ENCODE results near the gene TYK2. TPM values are rescaled to one million over a fixed set of nuclear protein-coding genes. Genes with fewer than 3 reads are reported as not detected.
"Not testable (repeated sequence)": the region's sequence is repeated elsewhere in the genome, so short reads cannot be mapped to it uniquely, and the experiment has no call there.

TYK2 gene
- total RNA-seq, 4 donors from 2014 or later = 112 to 166 (median 125) TPM

GRCh38 chr19:10389863-10390262 lies 9.5 kb upstream of the TYK2 start:
- Histone ChIP-seq H3K36me3 (peaks cover 3 to 43% (median 17%) of the 10 kb centered on the region in 3 donors), H3K27ac (no peak overlapping the region), H3K4me3 (no peak overlapping the region), H3K9me3 (no peaks in the 10 kb centered on the region), H3K4me1 (peaks cover 0 to 8% (median 7%) of the 10 kb centered on the region in 4 donors), H3K27me3 (no peaks in the 10 kb centered on the region)
- DNase-seq (ENCODE audit: low spot score in 2 of 2) = no peak
- no peak for TF ChIP-seq POLR2A (IDR thresholded peaks at IDR 0.05)
- TF ChIP-seq EP300 (IDR thresholded peaks at IDR 0.05) = no peak
- TF ChIP-seq, protein P1, sequence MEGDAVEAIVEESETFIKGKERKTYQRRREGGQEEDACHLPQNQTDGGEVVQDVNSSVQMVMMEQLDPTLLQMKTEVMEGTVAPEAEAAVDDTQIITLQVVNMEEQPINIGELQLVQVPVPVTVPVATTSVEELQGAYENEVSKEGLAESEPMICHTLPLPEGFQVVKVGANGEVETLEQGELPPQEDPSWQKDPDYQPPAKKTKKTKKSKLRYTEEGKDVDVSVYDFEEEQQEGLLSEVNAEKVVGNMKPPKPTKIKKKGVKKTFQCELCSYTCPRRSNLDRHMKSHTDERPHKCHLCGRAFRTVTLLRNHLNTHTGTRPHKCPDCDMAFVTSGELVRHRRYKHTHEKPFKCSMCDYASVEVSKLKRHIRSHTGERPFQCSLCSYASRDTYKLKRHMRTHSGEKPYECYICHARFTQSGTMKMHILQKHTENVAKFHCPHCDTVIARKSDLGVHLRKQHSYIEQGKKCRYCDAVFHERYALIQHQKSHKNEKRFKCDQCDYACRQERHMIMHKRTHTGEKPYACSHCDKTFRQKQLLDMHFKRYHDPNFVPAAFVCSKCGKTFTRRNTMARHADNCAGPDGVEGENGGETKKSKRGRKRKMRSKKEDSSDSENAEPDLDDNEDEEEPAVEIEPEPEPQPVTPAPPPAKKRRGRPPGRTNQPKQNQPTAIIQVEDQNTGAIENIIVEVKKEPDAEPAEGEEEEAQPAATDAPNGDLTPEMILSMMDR (IDR thresholded peaks at IDR 0.05) = no peak
- WGBS, 2 donors = 52 to 56% methylated on average over 12 of the region's 12 CpGs

DNA sequence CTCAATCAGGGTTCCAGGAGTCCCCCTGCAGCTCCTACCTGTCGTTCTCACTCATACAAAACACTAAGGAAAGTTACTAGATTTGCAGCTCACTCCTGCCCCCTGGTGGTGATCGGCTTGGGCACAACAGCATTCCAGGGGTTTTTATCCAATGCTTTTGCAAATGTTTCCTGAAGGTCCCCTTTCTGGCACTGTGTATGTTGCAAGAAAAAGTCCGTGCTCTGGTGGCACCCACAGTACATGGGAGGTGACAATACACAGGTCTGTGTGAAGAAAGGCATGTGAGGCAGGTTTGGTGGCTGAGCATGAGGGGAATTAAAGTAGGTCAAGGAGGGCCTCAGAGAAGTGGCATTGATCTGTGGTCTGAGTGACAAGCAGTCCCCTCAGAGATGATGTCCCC lies 8.6 kb upstream of the TYK2 start:
- peak; percentile 93 to 99 for DNase-seq (ENCODE audit: low spot score in 2 of 2)
- TF ChIP-seq POLR2A (IDR thresholded peaks at IDR 0.05) (no peak), EP300 (IDR thresholded peaks at IDR 0.05) (peak; percentile 3 to 25)
- TF ChIP-seq, protein P1 (IDR thresholded peaks at IDR 0.05) = peak; percentile 82 to 94 (median 90)
- H3K36me3 ChIP-seq = peaks cover 1 to 34% (median 14%) of the 10 kb centered on the region in 3 donors
- peaks cover 0 to 8% (median 7%) of the 10 kb centered on the region in 4 donors for H3K4me1 ChIP-seq
- no peak overlapping the region for H3K27ac ChIP-seq
- H3K27me3 ChIP-seq = no peaks in the 10 kb centered on the region
- no peaks in the 10 kb centered on the region for H3K9me3 ChIP-seq
- H3K4me3 ChIP-seq = no peak overlapping the region
- WGBS, 2 donors = 0 to 2% methylated on average over 3 of the region's 3 CpGs

DNA sequence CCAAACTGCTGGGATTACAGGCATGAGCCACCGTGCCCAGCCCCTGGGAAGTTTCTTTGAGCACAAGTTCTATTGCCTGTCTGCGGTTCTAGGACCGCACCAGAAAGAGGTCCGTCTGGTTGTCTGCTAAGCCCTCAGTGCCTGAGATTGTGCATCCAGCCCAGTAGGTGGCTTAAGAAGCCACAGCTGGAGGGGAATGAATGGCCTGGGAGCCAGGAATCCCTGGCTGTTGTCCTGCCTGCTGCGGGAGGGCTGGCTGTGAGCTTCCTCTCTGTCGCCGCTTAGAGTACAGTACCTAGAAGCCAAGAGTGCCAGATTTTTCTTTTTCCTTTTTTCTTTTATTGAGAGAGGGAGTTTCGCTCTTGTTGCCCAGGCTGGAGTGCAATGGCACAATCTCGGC lies 4.2 kb upstream of the TYK2 start:
- Histone ChIP-seq H3K4me3 (no peak overlapping the region), H3K27ac (no peak overlapping the region), H3K27me3 (no peaks in the 10 kb centered on the region), H3K9me3 (no peaks in the 10 kb centered on the region), H3K36me3 (no peaks in the 10 kb centered on the region), H3K4me1 (peaks cover 0 to 18% (median 15%) of the 10 kb centered on the region in 4 donors)
- no peak for DNase-seq (ENCODE audit: low spot score in 2 of 2)
- WGBS, 2 donors = 78% methylated on average over 9 of the region's 9 CpGs
- TF ChIP-seq, protein P1 (IDR thresholded peaks at IDR 0.05) = no peak
- TF ChIP-seq POLR2A (IDR thresholded peaks at IDR 0.05) (no peak), EP300 (IDR thresholded peaks at IDR 0.05) (no peak)

DNA sequence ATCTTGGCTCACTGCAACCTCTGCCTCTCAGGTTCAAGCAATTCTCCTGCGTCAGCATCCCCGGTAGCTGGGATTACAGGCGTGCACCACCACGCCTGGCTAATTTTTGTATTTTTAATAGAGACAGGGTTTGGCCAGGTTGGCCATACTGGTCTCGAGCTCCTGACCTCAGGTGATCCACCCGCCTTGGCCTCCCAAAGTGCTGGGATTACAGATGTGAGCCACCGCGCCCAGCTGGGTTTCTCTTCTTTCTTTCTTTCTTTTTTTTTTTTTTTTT lies 2.8 kb upstream of the TYK2 start:
- not testable (repeated sequence) for H3K4me3 ChIP-seq; DNase-seq (ENCODE audit: low spot score in 2 of 2); H3K27ac ChIP-seq; H3K27me3 ChIP-seq; H3K36me3 ChIP-seq; H3K9me3 ChIP-seq
- peaks cover 0 to 23% (median 13%) of the 10 kb centered on the region in 4 donors for H3K4me1 ChIP-seq
- 88 to 89% methylated on average over 8 of the region's 8 CpGs for WGBS, 2 donors

DNA sequence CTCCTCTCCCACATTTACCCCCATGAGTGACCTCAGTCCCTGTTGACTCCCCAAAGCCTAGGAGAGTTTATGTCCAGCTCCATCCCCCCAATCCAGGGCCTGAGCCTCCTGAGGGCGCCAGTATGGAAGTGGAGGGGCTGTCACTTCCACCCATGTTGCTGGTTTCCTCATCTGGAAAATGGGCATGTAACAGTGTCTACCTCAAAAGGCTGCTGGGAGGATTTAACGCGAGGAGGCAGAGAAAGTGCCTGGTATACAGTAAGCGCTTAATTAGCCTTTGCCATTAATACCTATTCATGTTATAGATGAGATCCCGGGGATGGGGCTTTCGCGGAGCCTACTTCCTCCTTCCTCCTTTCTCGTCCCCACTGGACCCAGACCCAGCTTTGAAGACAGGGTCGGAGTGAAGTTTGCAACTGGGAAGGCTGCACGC lies 476 bp downstream of the TYK2 start:
- TF ChIP-seq, protein P1 (IDR thresholded peaks at IDR 0.05) = no peak
- TF ChIP-seq EP300 (IDR thresholded peaks at IDR 0.05) (no peak), POLR2A (IDR thresholded peaks at IDR 0.05) (no peak)
- H3K27ac ChIP-seq = peak overlapping the region; percentile 72 to 94 (median 80)
- no peaks in the 10 kb centered on the region for H3K9me3 ChIP-seq
- H3K4me3 ChIP-seq = peak overlapping the region; percentile 46 to 98 (median 86)
- peaks cover 0 to 23% (median 13%) of the 10 kb centered on the region in 4 donors for H3K4me1 ChIP-seq
- H3K36me3 ChIP-seq = peaks cover 0 to 34% (median 0%) of the 10 kb centered on the region in 3 donors
- WGBS, 2 donors = 0 to 1% methylated on average over 10 of the region's 10 CpGs
- DNase-seq (ENCODE audit: low spot score in 2 of 2) = no peak
- H3K27me3 ChIP-seq = no peaks in the 10 kb centered on the region

DNA sequence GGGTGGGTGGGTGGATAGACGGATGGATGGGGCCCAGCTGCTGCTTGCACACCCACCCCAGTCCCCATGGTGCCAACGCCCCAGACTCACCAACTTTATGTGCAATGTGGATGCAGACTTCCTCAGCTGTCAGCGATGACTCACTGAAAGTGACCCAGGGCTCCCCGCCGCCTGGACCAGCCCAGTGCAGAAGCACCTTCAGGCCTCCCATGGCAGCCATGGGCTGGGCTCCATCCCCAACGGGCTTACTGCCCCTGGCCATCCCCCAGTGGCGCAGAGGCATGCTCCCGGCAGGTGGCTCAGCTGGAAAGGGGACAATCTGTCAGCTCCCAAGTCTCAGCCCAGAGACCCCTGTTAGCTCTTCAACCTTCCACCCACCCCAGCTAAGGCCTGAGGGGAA lies 2.2 kb downstream of the TYK2 start:
- Histone ChIP-seq H3K4me3 (no peak overlapping the region), H3K27ac (no peak overlapping the region), H3K36me3 (peaks cover 0 to 47% (median 4%) of the 10 kb centered on the region in 3 donors), H3K9me3 (no peaks in the 10 kb centered on the region), H3K4me1 (peaks cover 0 to 23% (median 13%) of the 10 kb centered on the region in 4 donors), H3K27me3 (no peaks in the 10 kb centered on the region)
- 88 to 94% methylated on average over 3 to 8 of the region's 8 CpGs for WGBS, 2 donors
- TF ChIP-seq, protein P1 (IDR thresholded peaks at IDR 0.05) = no peak
- no peak for TF ChIP-seq POLR2A (IDR thresholded peaks at IDR 0.05)
- TF ChIP-seq EP300 (IDR thresholded peaks at IDR 0.05) = no peak
- no peak for DNase-seq (ENCODE audit: low spot score in 2 of 2)

DNA sequence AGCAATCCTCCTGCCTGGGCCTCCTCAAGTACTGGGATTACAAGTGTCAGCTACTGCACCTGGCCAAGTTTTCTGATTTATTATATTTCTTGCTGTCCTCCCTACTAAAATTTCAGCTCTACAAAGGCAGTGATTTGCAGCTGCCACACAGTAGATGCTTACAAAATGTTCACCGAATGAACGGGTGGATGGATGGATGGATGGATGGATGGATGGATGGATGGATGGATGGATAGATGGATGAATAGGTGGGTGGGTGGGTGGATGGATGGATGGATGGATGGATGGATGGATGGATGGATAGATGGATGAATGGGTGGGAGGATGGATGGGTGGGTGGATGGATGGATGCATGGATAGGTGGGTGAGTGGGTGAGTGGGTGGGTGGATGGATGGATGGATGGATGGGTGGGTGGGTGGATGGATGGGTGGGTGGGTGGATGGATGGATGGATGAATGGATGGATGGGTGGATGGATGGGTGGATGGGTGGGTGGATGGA lies 3.2 kb downstream of the TYK2 start:
- 91 to 99% methylated on average over 2 of the region's 2 CpGs for WGBS, 2 donors

More for the DNA sequence above, 3.2 kb downstream of the TYK2 start:
- not testable (repeated sequence) for DNase-seq (ENCODE audit: low spot score in 2 of 2); H3K27ac ChIP-seq; H3K4me3 ChIP-seq; H3K27me3 ChIP-seq; H3K9me3 ChIP-seq
- peaks cover 0 to 23% (median 13%) of the 10 kb centered on the region in 4 donors for H3K4me1 ChIP-seq
- H3K36me3 ChIP-seq = peaks cover 0 to 55% (median 5%) of the 10 kb centered on the region in 3 donors

All from tibial nerve (tissue), 4 donors.